BLaER1 (cell line): ENCODE measurements around the gene PRKCH.
"Not testable (repeated sequence)": the region's sequence is repeated elsewhere in the genome, so short reads cannot be mapped to it uniquely, and the experiment has no call there.

Experiments
- H3K27ac ChIP-seq: shearing (Covaris generic); formaldehyde crosslinking; 2 replicates; pipeline ENCODE4 v1.8.1; 2022
- H3K27me3 ChIP-seq: shearing (Covaris generic); formaldehyde crosslinking; 2 replicates; pipeline ENCODE4 v1.8.1; 2022
- H3K36me3 ChIP-seq: shearing (Covaris generic); formaldehyde crosslinking; 2 replicates; pipeline ENCODE4 v1.8.1; 2022
- H3K4me1 ChIP-seq: shearing (Covaris generic); formaldehyde crosslinking; 2 replicates; pipeline ENCODE4 v1.8.1; 2022
- H3K4me2 ChIP-seq: shearing (Covaris generic); formaldehyde crosslinking; 2 replicates; pipeline ENCODE4 v1.8.1; 2022
- H3K4me3 ChIP-seq: shearing (Covaris generic); formaldehyde crosslinking; 2 replicates; pipeline ENCODE4 v1.8.1; 2022
- H3K9ac ChIP-seq: shearing (Covaris generic); formaldehyde crosslinking; 2 replicates; pipeline ENCODE4 v1.8.1; 2022
- H3K9me3 ChIP-seq: shearing (Covaris generic); formaldehyde crosslinking; 2 replicates; pipeline ENCODE4 v1.8.1; 2022
- H4K20me1 ChIP-seq: shearing (Covaris generic); formaldehyde crosslinking; 2 replicates; pipeline ENCODE4 v1.8.1; 2022
- Cebpa-rat ChIP-seq: shearing (Covaris generic); IDR thresholded peaks from 2 replicates; pipeline ENCODE4 v1.8.1; 2022

The PRKCH gene

DNA sequence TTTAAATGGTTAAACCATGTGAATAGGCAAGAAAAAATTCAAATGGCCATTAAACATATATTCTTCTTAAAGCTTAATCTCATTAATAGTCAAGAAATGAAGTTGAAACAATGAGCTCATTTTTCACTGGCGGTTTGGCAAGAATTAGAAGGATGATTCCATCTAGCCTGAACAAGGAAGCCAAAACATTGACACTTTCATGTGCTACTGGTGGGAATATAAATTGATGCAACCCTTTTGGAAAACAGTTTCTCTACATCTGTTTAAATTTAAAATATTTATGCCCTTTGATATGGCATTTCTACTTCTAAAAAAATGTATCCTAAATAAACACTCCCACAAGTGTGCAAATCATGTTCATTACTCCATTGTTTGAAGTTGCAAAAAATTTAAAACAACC, 199.2 kb downstream of the PRKCH start:
- H3K36me3 ChIP-seq, result no peaks in the 10 kb centered on the region
- H3K4me1 ChIP-seq, result peaks cover 19% of the 10 kb centered on the region
- H3K9ac ChIP-seq, result no peak overlapping the region
- no peak overlapping the region for H3K4me3 ChIP-seq
- H3K4me2 ChIP-seq, result no peak overlapping the region
- no peak overlapping the region for H3K27ac ChIP-seq
- no peaks in the 10 kb centered on the region for H4K20me1 ChIP-seq
- TF ChIP-seq Cebpa-rat, result no peak
- no peaks in the 10 kb centered on the region for H3K27me3 ChIP-seq
- no peaks in the 10 kb centered on the region for H3K9me3 ChIP-seq

DNA sequence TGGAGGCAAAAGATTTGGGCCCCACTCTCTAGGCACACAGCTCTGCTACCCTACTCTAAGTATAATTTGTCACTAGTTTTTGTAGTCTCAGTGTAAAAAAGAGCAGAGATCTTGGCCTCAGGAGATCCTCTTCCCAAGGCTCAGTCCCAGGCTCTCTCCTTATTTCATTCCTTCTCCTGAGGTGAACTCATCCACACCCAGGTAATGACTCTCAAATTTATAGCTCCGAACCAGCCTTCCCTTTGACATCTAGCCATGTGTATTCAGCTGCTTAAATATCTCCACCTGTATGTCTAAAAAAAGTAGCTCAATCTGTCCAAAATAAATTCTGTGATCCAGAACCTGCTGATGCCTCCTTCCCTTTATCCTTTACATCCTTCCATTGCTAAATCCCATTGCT, 200.4 kb downstream of the PRKCH start:
- Histone ChIP-seq H3K4me1 (peaks cover 31% of the 10 kb centered on the region), H4K20me1 (no peaks in the 10 kb centered on the region), H3K36me3 (no peaks in the 10 kb centered on the region), H3K4me3 (no peak overlapping the region), H3K27me3 (no peaks in the 10 kb centered on the region), H3K9ac (no peak overlapping the region), H3K4me2 (no peak overlapping the region), H3K27ac (no peak overlapping the region), H3K9me3 (no peaks in the 10 kb centered on the region)
- no peak for TF ChIP-seq Cebpa-rat

DNA sequence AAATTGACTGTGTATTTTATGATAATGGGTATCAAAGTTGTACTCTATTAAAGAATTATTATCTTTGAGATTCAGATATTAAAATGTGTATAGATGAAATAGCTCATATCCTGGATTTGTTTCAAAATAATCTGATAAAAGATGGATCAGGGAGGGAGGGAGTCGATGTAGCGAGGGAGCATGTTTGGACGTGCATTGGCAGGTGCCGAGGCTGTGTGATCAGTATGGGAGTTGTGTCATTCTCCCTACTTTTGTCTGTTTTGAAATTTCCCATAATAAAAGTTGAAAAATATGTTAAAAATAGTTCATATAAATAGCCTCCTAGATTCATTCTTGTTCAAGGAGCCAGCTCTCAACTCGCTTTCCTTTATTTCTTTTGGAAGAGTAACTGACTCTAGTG, 202.4 kb downstream of the PRKCH start:
- H3K9ac ChIP-seq, result no peak overlapping the region

DNA sequence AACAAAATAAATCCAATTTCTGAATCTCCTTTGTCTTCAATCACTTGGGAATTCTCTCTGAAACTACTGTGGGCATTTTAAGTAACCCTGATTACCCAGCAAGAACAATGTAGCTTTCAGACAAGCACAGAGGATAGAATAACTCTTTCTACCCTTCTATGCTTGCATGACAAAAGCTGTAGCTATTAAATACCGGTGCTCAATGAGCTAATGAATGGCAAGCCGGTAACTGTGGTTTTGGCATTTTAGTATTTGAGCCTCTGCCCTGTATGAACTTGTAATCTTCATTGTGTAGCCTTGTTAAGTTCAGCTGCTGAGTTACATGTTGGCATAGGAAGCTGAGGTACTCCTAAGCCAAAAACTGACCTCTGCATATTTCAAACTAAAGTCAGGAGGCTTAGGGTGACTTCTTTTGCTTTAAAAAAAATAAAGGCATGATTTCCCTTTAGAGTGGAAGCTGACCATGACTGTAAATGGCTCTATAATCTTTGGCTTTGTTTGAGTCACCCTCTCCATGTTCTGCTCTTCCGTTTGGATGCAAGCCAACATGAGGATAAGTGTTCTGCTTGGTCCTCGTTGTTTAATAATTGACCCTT, 202.9 kb downstream of the PRKCH start:
- H3K9ac ChIP-seq, result no peak overlapping the region
- no peak overlapping the region; the same call in 1 of the 2 replicates for H3K4me2 ChIP-seq
- H3K27me3 ChIP-seq, result no peaks in the 10 kb centered on the region
- H3K27ac ChIP-seq, result no peak overlapping the region
- peaks cover 12% of the 10 kb centered on the region for H3K36me3 ChIP-seq
- H4K20me1 ChIP-seq, result no peaks in the 10 kb centered on the region
- H3K9me3 ChIP-seq, result peaks cover 5% of the 10 kb centered on the region; the same call in 1 of the 2 replicates
- no peak for TF ChIP-seq Cebpa-rat
- H3K4me3 ChIP-seq, result no peak overlapping the region
- H3K4me1 ChIP-seq, result peaks cover 52% of the 10 kb centered on the region

More for the DNA sequence above, 202.4 kb downstream of the PRKCH start:
- Histone ChIP-seq H3K9me3 (peaks cover under 1% of the 10 kb centered on the region; the same call in 1 of the 2 replicates), H3K4me2 (no peak overlapping the region; the same call in 1 of the 2 replicates), H3K27me3 (no peaks in the 10 kb centered on the region), H3K4me3 (no peak overlapping the region), H3K27ac (no peak overlapping the region), H3K4me1 (peaks cover 51% of the 10 kb centered on the region), H4K20me1 (no peaks in the 10 kb centered on the region), H3K36me3 (peaks cover 7% of the 10 kb centered on the region)
- TF ChIP-seq Cebpa-rat, result no peak

DNA sequence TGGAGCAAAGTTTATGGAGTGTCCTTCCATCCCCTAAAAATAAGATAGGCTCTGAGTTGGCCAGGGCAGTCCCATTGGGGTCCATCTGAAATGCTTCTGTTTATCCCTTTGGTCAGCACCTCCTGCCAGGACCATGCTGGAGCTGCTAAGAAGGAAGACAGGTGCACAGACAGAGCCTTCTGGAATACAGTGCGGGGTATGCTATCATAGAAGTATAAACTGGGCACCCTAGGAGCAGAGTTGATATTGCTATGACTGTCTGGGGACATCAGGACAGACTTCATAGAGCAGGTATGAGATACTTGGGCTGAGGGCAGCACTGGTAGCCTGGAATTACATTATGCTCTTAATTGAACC, 203.5 kb downstream of the PRKCH start:
- H3K9me3 ChIP-seq, result peaks cover 5% of the 10 kb centered on the region; the same call in 1 of the 2 replicates
- no peaks in the 10 kb centered on the region for H3K27me3 ChIP-seq
- no peak for TF ChIP-seq Cebpa-rat
- no peak overlapping the region for H3K9ac ChIP-seq
- H3K4me1 ChIP-seq, result peaks cover 52% of the 10 kb centered on the region
- no peak overlapping the region for H3K27ac ChIP-seq
- no peak overlapping the region for H3K4me3 ChIP-seq
- H4K20me1 ChIP-seq, result no peaks in the 10 kb centered on the region
- H3K4me2 ChIP-seq, result peak overlapping the region; percentile 68
- peaks cover 15% of the 10 kb centered on the region for H3K36me3 ChIP-seq

DNA sequence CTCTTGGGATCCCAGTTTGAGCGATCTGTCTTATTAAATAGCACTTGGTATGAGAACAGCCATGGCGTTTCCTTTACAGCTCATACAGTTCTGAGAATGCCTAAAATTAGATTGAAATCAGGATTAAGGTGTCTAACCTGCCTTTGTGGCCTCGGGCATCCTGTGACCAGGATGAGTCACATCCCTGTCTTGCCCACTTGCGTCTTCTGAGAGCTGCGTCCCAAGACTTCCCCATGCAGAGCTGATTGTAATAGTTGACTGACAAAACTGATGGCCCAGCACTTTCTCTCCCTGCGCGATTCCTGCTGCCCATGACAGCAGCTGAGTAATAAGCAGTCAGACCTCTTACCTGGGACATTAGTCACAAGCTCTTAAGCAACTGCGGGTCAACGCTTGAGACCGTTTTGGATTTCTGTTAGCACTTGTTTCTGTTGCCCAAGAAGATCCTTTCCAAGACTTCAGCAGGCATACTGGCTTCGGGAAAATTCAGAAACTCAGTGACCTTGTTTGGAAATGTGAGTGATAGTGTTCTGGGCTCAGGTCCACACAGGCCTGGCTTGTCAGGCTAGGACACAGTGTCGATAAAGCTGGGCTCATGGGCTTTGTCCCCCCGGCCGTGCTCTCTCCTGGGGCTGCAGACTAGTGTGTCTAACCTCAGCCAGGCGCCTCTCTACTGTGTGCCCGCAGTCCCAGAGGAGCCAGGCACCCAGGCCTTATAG, 204.1 kb downstream of the PRKCH start:
- Histone ChIP-seq H3K4me1 (peaks cover 52% of the 10 kb centered on the region), H3K27ac (0 out of 2 replicates have a peak overlapping the region, but pooled peaks have one; percentile 3), H3K27me3 (no peaks in the 10 kb centered on the region), H3K4me3 (no peak overlapping the region), H4K20me1 (no peaks in the 10 kb centered on the region), H3K4me2 (peak overlapping the region; percentile 68), H3K36me3 (peaks cover 20% of the 10 kb centered on the region), H3K9ac (no peak overlapping the region), H3K9me3 (peaks cover 5% of the 10 kb centered on the region; the same call in 1 of the 2 replicates)
- TF ChIP-seq Cebpa-rat, result no peak

DNA sequence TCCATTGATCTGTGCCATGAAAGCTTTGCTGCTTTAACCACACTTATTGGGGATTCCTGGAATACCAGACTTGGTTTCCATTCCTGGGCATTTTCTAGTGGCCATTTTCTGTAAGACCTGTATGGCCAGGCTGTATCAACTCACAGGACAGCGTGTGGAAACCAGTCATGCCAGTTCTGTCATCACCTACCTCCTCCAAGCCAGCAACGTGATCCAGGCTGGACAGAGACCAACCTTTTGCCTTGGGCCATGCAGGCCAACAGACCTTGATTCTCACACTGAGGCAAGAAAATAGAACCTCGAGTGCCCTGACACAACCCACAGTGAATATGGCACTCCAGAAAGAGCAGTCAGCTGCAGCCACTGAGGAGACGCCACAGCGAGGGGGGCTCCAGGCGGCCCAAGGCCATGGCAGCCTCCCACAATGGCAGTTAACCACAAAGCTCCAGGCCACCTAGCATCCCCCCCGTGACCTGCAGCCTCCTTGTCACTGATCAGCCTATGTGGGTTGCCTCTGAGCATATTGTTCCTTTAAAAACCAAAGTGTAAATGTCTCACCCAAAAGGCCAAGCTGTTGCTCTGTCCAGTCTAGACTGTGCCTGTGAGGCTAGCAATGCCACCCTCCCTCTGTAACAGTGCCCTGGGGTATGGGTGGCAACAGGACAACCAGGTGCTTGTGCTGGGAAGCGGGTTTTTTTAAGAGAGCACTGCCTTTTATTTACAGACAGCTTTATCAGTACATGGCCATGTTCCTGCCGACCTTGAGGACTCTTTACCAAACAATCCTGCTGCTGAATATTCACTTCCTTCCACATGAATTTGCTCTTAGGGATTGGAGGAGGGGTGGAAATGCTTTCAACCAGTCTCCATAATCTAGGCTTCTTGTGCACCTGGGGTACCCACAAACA, 205.3 kb downstream of the PRKCH start:
- Histone ChIP-seq H3K9me3 (peaks cover 5% of the 10 kb centered on the region; the same call in 1 of the 2 replicates), H3K4me3 (no peak overlapping the region), H4K20me1 (no peaks in the 10 kb centered on the region), H3K4me2 (peak overlapping the region; percentile 68), H3K4me1 (peaks cover 52% of the 10 kb centered on the region), H3K27ac (peak overlapping the region; percentile 49), H3K36me3 (peaks cover 26% of the 10 kb centered on the region), H3K27me3 (no peaks in the 10 kb centered on the region), H3K9ac (0 out of 2 replicates have a peak overlapping the region, but pooled peaks have one; percentile 13)
- TF ChIP-seq Cebpa-rat, result no peak

DNA sequence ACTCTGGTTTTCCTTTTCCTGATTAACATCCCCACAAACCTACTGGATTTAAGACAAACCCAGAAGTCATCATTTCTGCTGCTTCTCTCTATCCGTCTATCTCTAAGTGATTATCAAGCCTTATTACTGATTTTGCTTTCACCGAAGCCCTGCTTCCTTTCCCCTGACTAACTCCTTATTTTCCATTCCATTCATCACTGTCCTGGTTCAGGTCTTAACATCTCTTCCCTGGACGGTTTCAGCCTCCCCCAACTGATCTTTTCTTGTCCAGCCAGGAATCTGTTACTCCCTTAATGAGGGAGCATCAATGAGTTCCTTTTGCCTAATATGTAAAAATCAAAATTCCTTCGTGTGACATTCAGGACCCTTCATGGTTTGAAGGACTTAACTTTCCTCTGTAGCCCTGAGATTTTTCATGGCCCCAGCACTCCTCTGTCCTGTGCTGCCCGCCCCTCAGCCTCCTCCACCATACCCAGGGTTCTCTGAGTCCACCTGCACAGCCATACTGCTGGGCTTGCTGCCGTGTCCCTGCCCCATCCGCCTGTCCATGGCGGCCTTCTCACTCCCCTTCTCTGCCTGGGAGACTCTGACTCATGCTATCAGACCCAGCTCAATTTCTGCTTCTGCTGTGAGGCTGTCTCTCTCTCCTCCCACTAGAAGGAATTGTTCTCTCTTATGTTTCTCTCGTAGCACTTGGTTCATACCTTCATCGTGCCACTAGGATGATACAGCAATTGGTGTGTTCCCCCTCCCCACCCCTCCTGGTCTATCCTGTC, 206.1 kb downstream of the PRKCH start:
- Histone ChIP-seq H4K20me1 (no peaks in the 10 kb centered on the region), H3K27ac (peak overlapping the region; percentile 49), H3K9ac (0 out of 2 replicates have a peak overlapping the region, but pooled peaks have one; percentile 13), H3K4me1 (peaks cover 52% of the 10 kb centered on the region), H3K9me3 (peaks cover 5% of the 10 kb centered on the region; the same call in 1 of the 2 replicates), H3K36me3 (peaks cover 35% of the 10 kb centered on the region), H3K4me2 (peak overlapping the region; percentile 68), H3K4me3 (no peak overlapping the region), H3K27me3 (no peaks in the 10 kb centered on the region)
- no peak for TF ChIP-seq Cebpa-rat

DNA sequence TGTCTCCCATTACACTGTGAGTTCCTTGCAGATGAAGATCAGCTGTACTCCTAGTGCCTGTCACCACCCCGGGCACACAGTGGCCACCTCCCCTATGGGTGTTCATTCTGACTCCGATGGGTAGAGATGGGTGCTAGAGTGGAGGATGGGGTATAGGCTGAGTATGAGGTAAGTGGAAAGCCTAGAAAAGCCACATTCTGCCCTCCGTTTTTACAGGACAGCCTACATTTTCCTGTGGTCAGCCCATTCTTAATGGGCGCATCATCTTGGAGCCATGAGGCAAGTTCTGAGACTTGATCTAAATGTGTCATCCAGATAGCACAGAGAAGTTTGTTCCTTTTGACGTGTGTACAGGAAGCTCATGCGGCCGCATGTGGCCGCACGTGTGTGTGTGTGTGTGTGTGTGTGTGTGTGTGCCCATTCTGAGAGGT, 207.2 kb downstream of the PRKCH start:
- TF ChIP-seq Cebpa-rat, result no peak
- peak overlapping the region; percentile 17 for H3K4me2 ChIP-seq
- H4K20me1 ChIP-seq, result no peaks in the 10 kb centered on the region
- no peaks in the 10 kb centered on the region for H3K27me3 ChIP-seq
- no peak overlapping the region for H3K4me3 ChIP-seq
- H3K9ac ChIP-seq, result no peak overlapping the region
- H3K36me3 ChIP-seq, result peaks cover 43% of the 10 kb centered on the region
- H3K4me1 ChIP-seq, result peaks cover 52% of the 10 kb centered on the region
- no peak overlapping the region for H3K27ac ChIP-seq
- H3K9me3 ChIP-seq, result peaks cover 5% of the 10 kb centered on the region; the same call in 1 of the 2 replicates

DNA sequence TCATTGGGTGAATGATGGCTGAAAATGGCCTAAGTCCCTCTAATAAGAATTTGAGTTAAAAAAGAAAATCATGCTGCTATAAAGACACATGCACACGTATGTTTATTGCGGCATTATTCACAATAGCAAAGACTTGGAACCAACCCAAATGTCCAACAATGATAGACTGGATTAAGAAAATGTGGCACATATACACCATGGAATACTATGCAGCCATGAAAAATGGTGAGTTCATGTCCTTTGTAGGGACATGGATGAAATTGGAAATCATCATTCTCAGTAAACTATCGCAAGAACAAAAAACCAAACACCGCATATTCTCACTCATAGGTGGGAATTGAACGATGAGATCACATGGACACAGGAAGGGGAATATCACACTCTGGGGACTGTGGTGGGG, 208.0 kb downstream of the PRKCH start:
- not testable (repeated sequence) for H3K4me2 ChIP-seq, H3K9me3 ChIP-seq, H3K9ac ChIP-seq, H3K4me3 ChIP-seq, H3K27me3 ChIP-seq, H3K27ac ChIP-seq, H4K20me1 ChIP-seq
- H3K4me1 ChIP-seq, result peaks cover 44% of the 10 kb centered on the region
- peaks cover 49% of the 10 kb centered on the region for H3K36me3 ChIP-seq
